ENCODE measurements around the gene ITGB3.

Gene ITGB3

GRCh38 chr17:47240806-47241205 is 12.8 kb upstream of the ITGB3 start:
- H3K27me3 ChIP-seq (ENCODE audit: low read length): no peaks in the 10 kb centered on the region
- H3K4me3 ChIP-seq (ENCODE audit: insufficient read depth, low read length, poor library complexity, severe bottlenecking): no peak overlapping the region
- TF ChIP-seq EZH2phosphoT487 (conservative IDR thresholded peaks at IDR 0.05; ENCODE audit: low read length) (no peak), CTCF (IDR thresholded peaks at IDR 0.05; ENCODE audit: insufficient read depth, low read length, poor library complexity, severe bottlenecking) (no peak)
- H2AFZ ChIP-seq (ENCODE audit: low read depth, low read length, severe bottlenecking): no peak overlapping the region
- H3K9me3 ChIP-seq (ENCODE audit: insufficient read depth, low read length): peaks cover 18% of the 10 kb centered on the region; the same call in 1 of the 2 replicates
- no peaks in the 10 kb centered on the region for H3K9me2 ChIP-seq (replicated peaks; ENCODE audit: insufficient read depth, low read length)
- no peaks in the 10 kb centered on the region for H3K36me3 ChIP-seq (ENCODE audit: low read length)
- H4K20me1 ChIP-seq (ENCODE audit: low read depth, low read length): no peaks in the 10 kb centered on the region
- no peaks in the 10 kb centered on the region for H3K79me2 ChIP-seq (ENCODE audit: insufficient read depth, low read length)
- H3K4me2 ChIP-seq (ENCODE audit: low read depth, low read length, poor library complexity, severe bottlenecking): no peak overlapping the region
- H3K27ac ChIP-seq (ENCODE audit: low read depth, low read length): no peak overlapping the region
- H3F3A ChIP-seq (ENCODE audit: insufficient read depth): no peaks in the 10 kb centered on the region
- H3K9ac ChIP-seq (ENCODE audit: low read length): no peak overlapping the region

- H3K9ac ChIP-seq (ENCODE audit: low read length): no peak overlapping the region
- H3K9me2 ChIP-seq (replicated peaks; ENCODE audit: insufficient read depth, low read length): no peaks in the 10 kb centered on the region
Observed at GRCh38 chr17:47242648-47243047, 11.0 kb upstream of the ITGB3 start.

GRCh38 chr17:47243737-47244598 is 9.7 kb upstream of the ITGB3 start:
- Histone ChIP-seq H4K20me1 (ENCODE audit: low read depth, low read length) (no peaks in the 10 kb centered on the region), H3K9ac (ENCODE audit: low read length) (no peak overlapping the region), H3K4me2 (ENCODE audit: low read depth, low read length, poor library complexity, severe bottlenecking) (no peak overlapping the region), H3K27ac (ENCODE audit: low read depth, low read length) (no peak overlapping the region), H3K9me3 (ENCODE audit: insufficient read depth, low read length) (no peaks in the 10 kb centered on the region), H3K79me2 (ENCODE audit: insufficient read depth, low read length) (no peaks in the 10 kb centered on the region), H3K27me3 (ENCODE audit: low read length) (no peaks in the 10 kb centered on the region), H3K4me3 (ENCODE audit: insufficient read depth, low read length, poor library complexity, severe bottlenecking) (no peak overlapping the region), H2AFZ (ENCODE audit: low read depth, low read length, severe bottlenecking) (no peak overlapping the region), H3K9me2 (replicated peaks; ENCODE audit: insufficient read depth, low read length) (no peaks in the 10 kb centered on the region), H3F3A (ENCODE audit: insufficient read depth) (no peaks in the 10 kb centered on the region), H3K36me3 (ENCODE audit: low read length) (no peaks in the 10 kb centered on the region)
- TF ChIP-seq EZH2phosphoT487 (conservative IDR thresholded peaks at IDR 0.05; ENCODE audit: low read length) (no peak), CTCF (IDR thresholded peaks at IDR 0.05; ENCODE audit: insufficient read depth, low read length, poor library complexity, severe bottlenecking) (no peak)

More at GRCh38 chr17:47242648-47243047, 11.0 kb upstream of the ITGB3 start:
- Histone ChIP-seq H3K36me3 (ENCODE audit: low read length) (no peaks in the 10 kb centered on the region), H3K27me3 (ENCODE audit: low read length) (no peaks in the 10 kb centered on the region), H3K4me3 (ENCODE audit: insufficient read depth, low read length, poor library complexity, severe bottlenecking) (no peak overlapping the region), H3K27ac (ENCODE audit: low read depth, low read length) (no peak overlapping the region), H3K4me2 (ENCODE audit: low read depth, low read length, poor library complexity, severe bottlenecking) (no peak overlapping the region), H2AFZ (ENCODE audit: low read depth, low read length, severe bottlenecking) (no peak overlapping the region), H4K20me1 (ENCODE audit: low read depth, low read length) (no peaks in the 10 kb centered on the region), H3K9me3 (ENCODE audit: insufficient read depth, low read length) (0 out of 2 replicates have a peak, but pooled peaks cover 3% of the 10 kb centered on the region), H3F3A (ENCODE audit: insufficient read depth) (no peaks in the 10 kb centered on the region), H3K79me2 (ENCODE audit: insufficient read depth, low read length) (no peaks in the 10 kb centered on the region)
- TF ChIP-seq CTCF (IDR thresholded peaks at IDR 0.05; ENCODE audit: insufficient read depth, low read length, poor library complexity, severe bottlenecking): no peak

Data from SU-DHL-6 (cell line).